Measurements from ENCODE around the gene NTM. TPM values are rescaled to one million over a fixed set of nuclear protein-coding genes. Genes with fewer than 3 reads are reported as not detected.
"Not testable (repeated sequence)": the region's sequence is repeated elsewhere in the genome, so short reads cannot be mapped to it uniquely, and the experiment has no call there.

Gene NTM
- total and polyA plus RNA-seq, 10 donors, result 0.13 to 1.6 (median 0.67) TPM

- no peaks in the 10 kb centered on the region for H3K36me3 ChIP-seq
- H3K27ac ChIP-seq, result no peak overlapping the region
- H3K27me3 ChIP-seq (replicated peaks in 1 of 7), result no peaks in the 10 kb centered on the region
- TF ChIP-seq CTCF (IDR thresholded peaks at IDR 0.05 in 8 of 11, conservative IDR thresholded peaks at IDR 0.05 in 3 of 11) (no peak), POLR2AphosphoS5 (IDR thresholded peaks at IDR 0.05) (no peak), POLR2A (IDR thresholded peaks at IDR 0.05) (no peak)
- no peaks in the 10 kb centered on the region for H3K4me1 ChIP-seq
- peaks cover 0 to 9% (median 2%) of the 10 kb centered on the region in 8 donors for H3K9me3 ChIP-seq
- H3K4me3 ChIP-seq, result no peak overlapping the region
- no peak for DNase-seq
- intact Hi-C loops (cut with DNase I; ENCODE audit: low total_unique reads), result no loop called here
Observed at GRCh38 chr11:132068556-132068955, 698.1 kb downstream of the NTM start.

- H3K27ac ChIP-seq; H3K27me3 ChIP-seq (replicated peaks in 1 of 7); intact Hi-C loops (cut with DNase I; ENCODE audit: low total_unique reads); DNase-seq; H3K36me3 ChIP-seq; H3K9me3 ChIP-seq; H3K4me3 ChIP-seq; H3K4me1 ChIP-seq: not testable (repeated sequence)
- WGBS, 5 donors, result 87 to 90% (median 90%) methylated on average over 15 of the region's 15 CpGs
Observed at GRCh38 chr11:132069593-132069992, 699.2 kb downstream of the NTM start.

GRCh38 chr11:132070907-132071306 lies 700.5 kb downstream of the NTM start:
- H3K4me1 ChIP-seq; H3K4me3 ChIP-seq; H3K27ac ChIP-seq; H3K36me3 ChIP-seq; DNase-seq; H3K9me3 ChIP-seq; intact Hi-C loops (cut with DNase I; ENCODE audit: low total_unique reads); H3K27me3 ChIP-seq (replicated peaks in 1 of 7): not testable (repeated sequence)
- WGBS, 5 donors, result 82 to 91% (median 88%) methylated on average over 14 to 17 of the region's 17 CpGs

GRCh38 chr11:132072044-132072857 lies 701.8 kb downstream of the NTM start:
- intact Hi-C loops (cut with DNase I; ENCODE audit: low total_unique reads), result no loop called here
- TF ChIP-seq CTCF (IDR thresholded peaks at IDR 0.05 in 8 of 11, conservative IDR thresholded peaks at IDR 0.05 in 3 of 11), result no peak
- TF ChIP-seq POLR2A (IDR thresholded peaks at IDR 0.05), result no peak
- TF ChIP-seq POLR2AphosphoS5 (IDR thresholded peaks at IDR 0.05), result no peak
- H3K9me3 ChIP-seq, result peaks cover 0 to 4% (median 0%) of the 10 kb centered on the region in 8 donors
- H3K4me3 ChIP-seq, result no peak overlapping the region
- 43 to 65% (median 58%) methylated on average over 6 of the region's 6 CpGs for WGBS, 5 donors
- H3K4me1 ChIP-seq, result no peaks in the 10 kb centered on the region
- no peak for DNase-seq
- no peaks in the 10 kb centered on the region for H3K36me3 ChIP-seq
- H3K27me3 ChIP-seq (replicated peaks in 1 of 7), result no peaks in the 10 kb centered on the region
- no peak overlapping the region for H3K27ac ChIP-seq

- DNase-seq, result no peak
- no peak overlapping the region for H3K4me3 ChIP-seq
- no peak for TF ChIP-seq POLR2A (IDR thresholded peaks at IDR 0.05)
- TF ChIP-seq POLR2AphosphoS5 (IDR thresholded peaks at IDR 0.05), result no peak
- no peak for TF ChIP-seq CTCF (IDR thresholded peaks at IDR 0.05 in 8 of 11, conservative IDR thresholded peaks at IDR 0.05 in 3 of 11)
- no peaks in the 10 kb centered on the region for H3K36me3 ChIP-seq
- no peaks in the 10 kb centered on the region for H3K4me1 ChIP-seq
- peaks cover 0 to 4% (median 0%) of the 10 kb centered on the region in 8 donors for H3K9me3 ChIP-seq
- 71 to 84% (median 80%) methylated on average over 3 of the region's 3 CpGs for WGBS, 5 donors
- no peaks in the 10 kb centered on the region for H3K27me3 ChIP-seq (replicated peaks in 1 of 7)
- H3K27ac ChIP-seq, result no peak overlapping the region
- intact Hi-C loops (cut with DNase I; ENCODE audit: low total_unique reads), result no loop called here
Observed at GRCh38 chr11:132072858-132073211, 702.4 kb downstream of the NTM start.

Data from spleen (tissue), 11 donors.